GM12878 (cell line): ENCODE measurements around the gene ENO2. TPM values are rescaled to one million over a fixed set of nuclear protein-coding genes. Genes with fewer than 3 reads are reported as not detected.

Source experiments
- BCL11A ChIP-seq: IDR thresholded peaks from 2 replicates; pipeline ENCODE4 v1.6.1; 2011; ENCODE audit warnings: low read depth, low read length
- CEBPB ChIP-seq, 2 experiments: fragments of 150-350 bp in 1 of 2; IDR thresholded peaks; 2 replicates each; pipeline ENCODE4 v1.6.1; 2012 to 2014; ENCODE audit warnings: low read depth in 2 of 2, low read length in 2 of 2, borderline replicate concordance in 1 of 2, inconsistent platforms in 1 of 2
- CREB1 ChIP-seq: IDR thresholded peaks from 2 replicates; pipeline ENCODE4 v1.6.1; 2012; ENCODE audit warnings: low read depth, mild to moderate bottlenecking, inconsistent platforms
- KAT2A ChIP-seq: conservative IDR thresholded peaks from 2 replicates; pipeline ENCODE4 v1.6.1; 2011; ENCODE audit warnings: low read depth, low read length; ENCODE audit not compliant: control insufficient read depth
- MEF2A ChIP-seq: IDR thresholded peaks from 2 replicates; pipeline ENCODE4 v1.6.1; 2011; ENCODE audit warnings: low read depth, mild to moderate bottlenecking, low read length, moderate library complexity; ENCODE audit not compliant: insufficient read depth
- MXI1 ChIP-seq: fragments of 150-350 bp; IDR thresholded peaks from 2 replicates; pipeline ENCODE4 v1.6.1; 2011; ENCODE audit warnings: low read depth, mild to moderate bottlenecking, inconsistent platforms, low read length, improper control_type of control experiment
- MYB ChIP-seq: fragments of 150-350 bp; IDR thresholded peaks from 2 replicates; pipeline ENCODE4 v1.6.1; 2014; ENCODE audit warnings: mild to moderate bottlenecking, low read depth, low read length, borderline replicate concordance
- PAX5 ChIP-seq: IDR thresholded peaks from 2 replicates; pipeline ENCODE4 v1.6.1; 2011; ENCODE audit warnings: low read depth, low read length, borderline replicate concordance
- SIX5 ChIP-seq: IDR thresholded peaks from 2 replicates; pipeline ENCODE4 v1.6.1; 2011; ENCODE audit warnings: mild to moderate bottlenecking, low read depth, low read length, moderate library complexity; ENCODE audit not compliant: severe bottlenecking
- SUPT20H ChIP-seq: IDR thresholded peaks from 2 replicates; pipeline ENCODE4 v1.6.1; 2011; ENCODE audit warnings: low read depth, mild to moderate bottlenecking, low read length, moderate library complexity, borderline replicate concordance; ENCODE audit not compliant: control insufficient read depth
- TARDBP ChIP-seq: IDR thresholded peaks from 2 replicates; pipeline ENCODE4 v1.6.1; 2016; ENCODE audit warnings: borderline replicate concordance
- TCF3 ChIP-seq: IDR thresholded peaks from 2 replicates; pipeline ENCODE4 v1.6.1; 2012; ENCODE audit warnings: low read depth, mild to moderate bottlenecking, low read length, borderline replicate concordance; ENCODE audit not compliant: insufficient read depth
- ZNF217 ChIP-seq: fragments of 450-650 bp; IDR thresholded peaks from 2 replicates; pipeline ENCODE4 v1.6.1; 2017; ENCODE audit warnings: antibody characterized with exemption, mild to moderate bottlenecking
- ZNF384 ChIP-seq: IDR thresholded peaks from 2 replicates; pipeline ENCODE4 v1.6.1; 2012; ENCODE audit warnings: low read depth, mild to moderate bottlenecking, low read length, improper control_type of control experiment, borderline replicate concordance
- polyA plus RNA-seq, 11 experiments: library from polyadenylated mRNA; depleted of rRNA in 4 of 11; unstranded in 6 of 11; stranded (reverse) in 5 of 11; fragments of >200 nt; fragmentation: Nextera tagmentation in 4 of 11; fragmentation: Illumina TruSeq in 1 of 11; extraction: Ambion mirVana in 4 of 11; extraction: Trizol in 1 of 11; gene quantifications; 1 replicate in 1 of 11; 2 replicates in 10 of 11; pipeline versions ENCODE4 v1.2.1 to v1.2.3, GENCODE V29; 2011 to 2016; ENCODE audit warnings: inconsistent platforms in 2 of 11, missing spikeins in 2 of 11, low read depth in 1 of 11
- total RNA-seq, 4 experiments: library from RNA; depleted of rRNA in 3 of 4; stranded (reverse); fragments of >200 nt in 3 of 4; fragmentation: Illumina TruSeq in 1 of 4; extraction: Trizol in 1 of 4; gene quantifications; 2 replicates each; pipeline versions ENCODE4 v1.2.1 to v1.2.3, GENCODE V29; 2013 to 2021
- TF ChIP-seq, protein P1 (sequence below): IDR thresholded peaks from 2 replicates; pipeline ENCODE4 v1.6.1; 2011; ENCODE audit warnings: low read depth, mild to moderate bottlenecking, low read length, moderate library complexity, borderline replicate concordance; ENCODE audit errors: extremely low read depth
- TF ChIP-seq, protein P2 (sequence below): fragments of 450-650 bp; IDR thresholded peaks from 2 replicates; pipeline ENCODE4 v1.6.1; 2017; ENCODE audit warnings: mild to moderate bottlenecking
- TF ChIP-seq, protein P3 (sequence below): fragments of 450-650 bp; IDR thresholded peaks from 2 replicates; pipeline ENCODE4 v1.6.1; 2017; ENCODE audit warnings: mild to moderate bottlenecking, moderate library complexity
- TF ChIP-seq, protein P4 (sequence below): fragments of 150-350 bp; IDR thresholded peaks from 2 replicates; pipeline ENCODE4 v1.6.1; 2016; ENCODE audit warnings: low read depth, low read length

ENO2 gene
- total and polyA plus RNA-seq, 10 of the 15 experiments (the other 5 are each of a cell fraction or from before 2014, with no cell fraction given): 24.8 to 196 (median 43.1) TPM

DNA sequence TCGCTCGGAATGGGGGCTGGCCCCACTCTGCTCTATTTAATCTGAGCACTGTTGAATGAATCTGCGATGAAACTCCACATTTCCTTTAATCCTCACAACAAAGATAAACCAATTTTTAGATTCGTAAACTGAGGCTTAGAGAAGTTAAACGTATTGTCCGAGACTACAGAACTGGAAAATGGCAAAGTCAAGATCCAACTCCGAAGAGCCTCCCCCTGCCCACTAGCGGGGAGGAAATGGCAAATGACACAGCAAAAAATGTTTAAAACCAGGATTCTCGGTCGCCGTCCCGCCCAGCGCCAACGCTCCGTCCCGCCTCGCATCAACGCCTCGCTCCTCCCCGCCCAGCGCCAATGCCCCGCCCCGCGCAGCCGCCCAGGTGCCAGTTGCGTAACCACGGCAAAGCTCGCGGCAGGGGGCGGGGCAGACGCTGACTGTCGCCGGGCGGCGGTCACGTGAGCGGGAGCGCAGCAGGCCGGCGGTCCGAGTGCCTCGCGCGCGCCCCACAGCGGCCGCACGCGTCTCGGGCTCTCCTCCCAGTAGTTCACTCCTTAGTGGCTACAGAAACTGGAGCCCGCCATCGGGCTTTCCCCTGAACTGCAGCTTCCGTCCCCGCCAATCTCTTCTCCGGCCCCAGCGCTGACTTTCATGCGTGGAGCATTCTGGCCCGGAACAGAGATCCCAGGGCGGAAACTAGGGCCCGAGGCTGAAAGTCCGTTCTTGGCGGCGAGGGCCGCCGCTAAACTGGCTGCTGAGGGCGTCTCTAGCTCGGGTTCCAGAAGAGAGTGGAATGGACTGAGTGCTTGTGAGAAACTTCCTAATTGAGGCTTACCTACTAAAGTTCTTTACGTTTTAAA lies 23.4 kb upstream of the ENO2 start (continued):
- no peak for TF ChIP-seq BCL11A
- TF ChIP-seq ZNF384: no peak
- TF ChIP-seq PAX5: peak; percentile 73; the same call in 1 of the 2 replicates
- 0 out of 2 replicates have a peak, but pooled peaks have one; percentile 19 for TF ChIP-seq MYB
- peak; percentile 56; the same call in 1 of the 2 replicates for TF ChIP-seq MEF2A
- TF ChIP-seq, protein P1, sequence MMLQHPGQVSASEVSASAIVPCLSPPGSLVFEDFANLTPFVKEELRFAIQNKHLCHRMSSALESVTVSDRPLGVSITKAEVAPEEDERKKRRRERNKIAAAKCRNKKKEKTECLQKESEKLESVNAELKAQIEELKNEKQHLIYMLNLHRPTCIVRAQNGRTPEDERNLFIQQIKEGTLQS: peak; percentile 84; the same call in 1 of the 2 replicates
- TF ChIP-seq SUPT20H: no peak
- 0 out of 2 replicates have a peak, but pooled peaks have one; percentile 26 for TF ChIP-seq TARDBP
- TF ChIP-seq, protein P2, sequence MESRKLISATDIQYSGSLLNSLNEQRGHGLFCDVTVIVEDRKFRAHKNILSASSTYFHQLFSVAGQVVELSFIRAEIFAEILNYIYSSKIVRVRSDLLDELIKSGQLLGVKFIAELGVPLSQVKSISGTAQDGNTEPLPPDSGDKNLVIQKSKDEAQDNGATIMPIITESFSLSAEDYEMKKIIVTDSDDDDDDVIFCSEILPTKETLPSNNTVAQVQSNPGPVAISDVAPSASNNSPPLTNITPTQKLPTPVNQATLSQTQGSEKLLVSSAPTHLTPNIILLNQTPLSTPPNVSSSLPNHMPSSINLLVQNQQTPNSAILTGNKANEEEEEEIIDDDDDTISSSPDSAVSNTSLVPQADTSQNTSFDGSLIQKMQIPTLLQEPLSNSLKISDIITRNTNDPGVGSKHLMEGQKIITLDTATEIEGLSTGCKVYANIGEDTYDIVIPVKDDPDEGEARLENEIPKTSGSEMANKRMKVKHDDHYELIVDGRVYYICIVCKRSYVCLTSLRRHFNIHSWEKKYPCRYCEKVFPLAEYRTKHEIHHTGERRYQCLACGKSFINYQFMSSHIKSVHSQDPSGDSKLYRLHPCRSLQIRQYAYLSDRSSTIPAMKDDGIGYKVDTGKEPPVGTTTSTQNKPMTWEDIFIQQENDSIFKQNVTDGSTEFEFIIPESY: no peak
- peak in 1 of 2 experiments; percentile 97; a peak in 2 of 4 replicates for TF ChIP-seq CEBPB (IDR thresholded peaks at IDR 0.05; ENCODE audit: borderline replicate concordance in 1 of 2, low read depth in 2 of 2, low read length in 2 of 2)
- TF ChIP-seq, protein P3, sequence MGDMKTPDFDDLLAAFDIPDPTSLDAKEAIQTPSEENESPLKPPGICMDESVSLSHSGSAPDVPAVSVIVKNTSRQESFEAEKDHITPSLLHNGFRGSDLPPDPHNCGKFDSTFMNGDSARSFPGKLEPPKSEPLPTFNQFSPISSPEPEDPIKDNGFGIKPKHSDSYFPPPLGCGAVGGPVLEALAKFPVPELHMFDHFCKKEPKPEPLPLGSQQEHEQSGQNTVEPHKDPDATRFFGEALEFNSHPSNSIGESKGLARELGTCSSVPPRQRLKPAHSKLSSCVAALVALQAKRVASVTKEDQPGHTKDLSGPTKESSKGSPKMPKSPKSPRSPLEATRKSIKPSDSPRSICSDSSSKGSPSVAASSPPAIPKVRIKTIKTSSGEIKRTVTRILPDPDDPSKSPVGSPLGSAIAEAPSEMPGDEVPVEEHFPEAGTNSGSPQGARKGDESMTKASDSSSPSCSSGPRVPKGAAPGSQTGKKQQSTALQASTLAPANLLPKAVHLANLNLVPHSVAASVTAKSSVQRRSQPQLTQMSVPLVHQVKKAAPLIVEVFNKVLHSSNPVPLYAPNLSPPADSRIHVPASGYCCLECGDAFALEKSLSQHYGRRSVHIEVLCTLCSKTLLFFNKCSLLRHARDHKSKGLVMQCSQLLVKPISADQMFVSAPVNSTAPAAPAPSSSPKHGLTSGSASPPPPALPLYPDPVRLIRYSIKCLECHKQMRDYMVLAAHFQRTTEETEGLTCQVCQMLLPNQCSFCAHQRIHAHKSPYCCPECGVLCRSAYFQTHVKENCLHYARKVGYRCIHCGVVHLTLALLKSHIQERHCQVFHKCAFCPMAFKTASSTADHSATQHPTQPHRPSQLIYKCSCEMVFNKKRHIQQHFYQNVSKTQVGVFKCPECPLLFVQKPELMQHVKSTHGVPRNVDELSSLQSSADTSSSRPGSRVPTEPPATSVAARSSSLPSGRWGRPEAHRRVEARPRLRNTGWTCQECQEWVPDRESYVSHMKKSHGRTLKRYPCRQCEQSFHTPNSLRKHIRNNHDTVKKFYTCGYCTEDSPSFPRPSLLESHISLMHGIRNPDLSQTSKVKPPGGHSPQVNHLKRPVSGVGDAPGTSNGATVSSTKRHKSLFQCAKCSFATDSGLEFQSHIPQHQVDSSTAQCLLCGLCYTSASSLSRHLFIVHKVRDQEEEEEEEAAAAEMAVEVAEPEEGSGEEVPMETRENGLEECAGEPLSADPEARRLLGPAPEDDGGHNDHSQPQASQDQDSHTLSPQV: peak; percentile 92
- TF ChIP-seq MXI1: peak; percentile 50; the same call in 1 of the 2 replicates
- 0 out of 2 replicates have a peak, but pooled peaks have one; percentile 73 for TF ChIP-seq ZNF217
- TF ChIP-seq, protein P4, sequence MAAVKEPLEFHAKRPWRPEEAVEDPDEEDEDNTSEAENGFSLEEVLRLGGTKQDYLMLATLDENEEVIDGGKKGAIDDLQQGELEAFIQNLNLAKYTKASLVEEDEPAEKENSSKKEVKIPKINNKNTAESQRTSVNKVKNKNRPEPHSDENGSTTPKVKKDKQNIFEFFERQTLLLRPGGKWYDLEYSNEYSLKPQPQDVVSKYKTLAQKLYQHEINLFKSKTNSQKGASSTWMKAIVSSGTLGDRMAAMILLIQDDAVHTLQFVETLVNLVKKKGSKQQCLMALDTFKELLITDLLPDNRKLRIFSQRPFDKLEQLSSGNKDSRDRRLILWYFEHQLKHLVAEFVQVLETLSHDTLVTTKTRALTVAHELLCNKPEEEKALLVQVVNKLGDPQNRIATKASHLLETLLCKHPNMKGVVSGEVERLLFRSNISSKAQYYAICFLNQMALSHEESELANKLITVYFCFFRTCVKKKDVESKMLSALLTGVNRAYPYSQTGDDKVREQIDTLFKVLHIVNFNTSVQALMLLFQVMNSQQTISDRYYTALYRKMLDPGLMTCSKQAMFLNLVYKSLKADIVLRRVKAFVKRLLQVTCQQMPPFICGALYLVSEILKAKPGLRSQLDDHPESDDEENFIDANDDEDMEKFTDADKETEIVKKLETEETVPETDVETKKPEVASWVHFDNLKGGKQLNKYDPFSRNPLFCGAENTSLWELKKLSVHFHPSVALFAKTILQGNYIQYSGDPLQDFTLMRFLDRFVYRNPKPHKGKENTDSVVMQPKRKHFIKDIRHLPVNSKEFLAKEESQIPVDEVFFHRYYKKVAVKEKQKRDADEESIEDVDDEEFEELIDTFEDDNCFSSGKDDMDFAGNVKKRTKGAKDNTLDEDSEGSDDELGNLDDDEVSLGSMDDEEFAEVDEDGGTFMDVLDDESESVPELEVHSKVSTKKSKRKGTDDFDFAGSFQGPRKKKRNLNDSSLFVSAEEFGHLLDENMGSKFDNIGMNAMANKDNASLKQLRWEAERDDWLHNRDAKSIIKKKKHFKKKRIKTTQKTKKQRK: no peak
- TF ChIP-seq TCF3: peak; percentile 42; the same call in 1 of the 2 replicates
- TF ChIP-seq CREB1: 0 out of 2 replicates have a peak, but pooled peaks have one; percentile 48
- TF ChIP-seq KAT2A: no peak
- TF ChIP-seq SIX5: no peak
